GM21381 (cell line): ENCODE data around the gene MMP12.

ENCODE experiments used
- ATAC-seq: cut with Tn5 transposase; IDR thresholded peaks from one replicate; pipeline ENCODE4 v1.9.1; 2021; ENCODE audit warnings: mild to moderate bottlenecking, moderate library complexity; ENCODE audit not compliant: unreplicated experiment

The MMP12 gene

DNA sequence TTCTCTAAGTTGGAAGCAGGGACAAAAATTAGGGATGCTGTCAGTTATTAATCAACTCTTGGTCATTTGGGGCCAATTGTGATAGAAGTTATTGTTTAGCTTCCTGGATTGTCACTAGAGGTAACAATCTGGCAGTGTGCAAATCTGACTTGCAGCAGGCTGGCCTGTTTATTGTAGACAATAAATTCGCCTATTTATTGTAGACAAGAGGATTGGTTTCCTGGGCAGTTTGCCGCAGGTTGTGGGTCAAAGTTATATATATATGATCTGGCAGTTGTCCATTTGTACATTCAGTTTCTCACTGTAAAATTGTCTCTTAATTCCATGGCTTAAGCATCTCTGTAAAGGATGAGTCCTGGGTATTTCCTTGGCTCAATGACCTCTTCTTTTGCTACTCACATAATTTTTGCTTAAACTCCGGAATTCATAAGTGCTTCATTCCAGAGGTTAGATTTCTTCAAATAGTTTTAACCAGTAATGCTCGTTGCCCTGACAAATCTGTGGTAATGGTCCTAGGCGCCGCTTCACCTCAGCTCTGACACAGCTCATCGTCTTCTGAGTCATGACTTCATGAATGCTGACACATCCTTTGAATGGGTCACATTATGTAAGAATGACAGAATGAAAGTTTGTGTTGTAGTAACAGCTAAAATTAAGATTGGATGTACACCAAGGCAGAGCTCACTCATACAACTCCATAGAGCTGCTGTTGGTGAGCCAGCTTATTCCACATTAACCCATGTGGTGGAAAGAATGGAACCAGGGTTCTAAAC lies 23.6 kb downstream of the MMP12 start:
- no peak for ATAC-seq

DNA sequence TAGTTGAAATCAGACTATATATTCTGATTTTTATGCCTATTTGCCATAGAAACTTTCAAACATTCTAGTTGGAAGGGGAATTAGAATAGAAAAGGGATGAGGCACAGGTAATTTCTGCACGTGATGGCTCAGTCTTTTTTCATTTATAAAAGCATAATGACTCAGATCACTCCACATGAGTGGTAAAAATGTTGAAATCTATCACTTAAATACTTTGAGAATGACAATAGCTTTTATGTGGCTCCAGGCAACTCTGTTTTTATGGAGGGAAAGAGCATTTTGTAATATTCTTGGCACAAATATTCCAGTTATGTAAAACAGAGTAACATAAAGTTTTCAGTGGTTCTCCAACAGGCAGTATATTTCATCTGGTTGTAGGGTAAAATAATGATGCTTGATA lies 25.5 kb downstream of the MMP12 start:
- no peak for ATAC-seq

DNA sequence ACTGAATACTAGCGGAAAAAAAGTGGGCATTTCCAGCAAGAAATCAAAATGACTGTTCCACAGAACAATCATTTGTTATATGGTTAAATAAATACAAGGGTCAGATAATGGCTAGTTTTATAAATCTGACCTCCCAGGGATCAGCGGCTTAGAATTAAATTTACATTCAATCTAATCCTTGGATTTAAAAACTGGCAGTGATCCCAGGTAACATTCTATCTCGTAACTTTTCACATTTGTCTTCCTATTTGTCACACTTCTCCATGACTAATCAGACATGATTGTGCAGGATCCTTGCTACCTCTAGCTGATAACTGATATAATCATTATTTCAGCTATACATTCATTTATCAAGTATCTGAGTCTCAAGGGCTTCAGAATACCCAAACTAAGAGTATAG lies 28.5 kb downstream of the MMP12 start:
- ATAC-seq = no peak

DNA sequence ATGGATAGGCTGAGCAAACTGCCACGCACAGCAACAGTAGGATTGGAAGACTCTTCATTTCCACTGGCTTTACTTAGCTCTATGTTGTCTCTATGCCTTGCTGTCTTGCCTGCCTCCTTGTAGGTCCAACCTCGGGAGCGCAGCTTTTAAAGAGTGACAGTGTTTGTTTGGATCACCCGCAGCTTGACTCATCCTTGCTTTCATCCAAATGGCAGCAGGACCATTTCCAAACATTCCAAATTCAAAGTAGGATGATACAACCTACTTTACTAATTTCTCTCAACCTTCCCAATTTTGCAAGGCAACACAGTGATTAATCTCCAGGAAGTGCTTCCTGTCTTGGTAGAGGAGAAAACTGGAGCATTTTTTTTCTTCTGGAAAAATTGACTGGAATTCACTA lies 31.3 kb downstream of the MMP12 start, which contains the start of gene MMP3:
Gene MMP3, minus strand, starts transcription at position 121 of the 400 bp plus-strand sequence. Its CDS starts 63 bp downstream, at position 58.
- ATAC-seq = no peak

DNA sequence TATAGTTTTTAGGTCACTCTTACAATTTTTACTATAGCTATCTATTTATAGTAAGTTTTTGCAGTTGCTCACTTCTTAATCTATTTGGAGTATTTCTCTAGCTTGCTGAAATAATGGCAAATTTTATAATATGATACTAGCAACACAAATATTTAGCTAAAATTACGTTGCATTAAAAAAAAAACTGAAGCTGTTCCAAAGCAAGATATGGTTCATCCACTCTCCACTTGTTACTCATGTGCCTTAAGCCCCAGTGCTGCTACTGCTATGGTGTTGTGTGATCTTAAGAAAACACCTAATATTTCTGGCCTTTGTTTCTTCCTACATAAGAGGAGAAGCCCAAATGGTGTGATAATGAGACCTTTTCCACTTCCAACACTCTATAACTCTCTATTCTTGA lies 31.9 kb downstream of the MMP12 start:
- no peak for ATAC-seq

DNA sequence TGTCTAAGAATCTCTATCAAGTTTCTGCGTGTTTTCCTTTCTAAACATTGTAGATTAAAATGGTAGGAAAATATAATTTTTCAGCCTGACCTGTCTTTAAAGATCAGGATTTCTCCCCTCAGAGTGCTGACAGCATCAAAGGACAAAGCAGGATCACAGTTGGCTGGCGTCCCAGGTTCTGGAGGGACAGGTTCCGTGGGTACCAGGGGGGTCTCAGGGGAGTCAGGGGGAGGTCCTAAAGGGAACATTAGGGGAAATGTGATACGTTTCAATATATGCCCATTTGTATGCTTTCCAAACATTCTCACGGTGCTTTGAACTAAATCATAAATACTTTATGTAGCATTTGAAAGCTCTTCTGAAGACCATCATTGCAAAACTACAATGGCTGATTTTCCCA lies 34.8 kb downstream of the MMP12 start:
- ATAC-seq = no peak

DNA sequence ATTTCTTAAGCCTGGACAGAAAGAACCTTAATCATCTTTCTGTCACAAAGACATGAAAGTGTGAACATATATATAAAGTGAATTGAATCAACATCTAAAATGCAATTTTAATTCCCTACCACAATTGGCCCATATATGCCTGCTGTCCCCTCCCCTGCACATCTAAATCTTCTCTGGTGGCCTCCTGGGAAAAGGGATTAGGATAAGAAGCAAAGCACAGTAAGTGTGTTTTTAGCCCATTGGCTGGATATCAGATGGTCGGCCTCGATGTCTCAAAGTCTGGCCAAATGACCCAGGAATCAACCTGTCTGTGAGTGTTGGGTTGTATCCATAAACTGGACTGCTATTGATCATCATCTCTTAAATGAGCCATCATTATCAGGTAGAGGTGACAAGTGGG lies 37.1 kb downstream of the MMP12 start:
- no peak for ATAC-seq

DNA sequence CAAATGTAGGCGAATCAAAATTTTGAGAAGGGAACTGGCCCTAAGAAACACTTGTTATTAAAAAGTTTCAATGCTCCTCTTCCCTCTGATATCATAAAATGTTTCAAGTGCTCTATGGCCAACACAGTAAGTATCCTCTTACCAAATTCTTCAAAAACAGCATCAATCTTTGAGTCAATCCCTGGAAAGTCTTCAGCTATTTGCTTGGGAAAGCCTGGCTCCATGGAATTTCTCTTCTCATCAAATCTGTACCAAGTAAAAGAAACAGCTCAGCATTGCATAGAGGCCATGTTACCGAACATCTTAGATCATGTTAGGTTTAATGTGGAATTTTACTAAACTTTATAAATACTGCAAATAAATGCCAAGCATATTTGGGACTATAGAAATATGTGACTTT lies 37.6 kb downstream of the MMP12 start:
- ATAC-seq = no peak

DNA sequence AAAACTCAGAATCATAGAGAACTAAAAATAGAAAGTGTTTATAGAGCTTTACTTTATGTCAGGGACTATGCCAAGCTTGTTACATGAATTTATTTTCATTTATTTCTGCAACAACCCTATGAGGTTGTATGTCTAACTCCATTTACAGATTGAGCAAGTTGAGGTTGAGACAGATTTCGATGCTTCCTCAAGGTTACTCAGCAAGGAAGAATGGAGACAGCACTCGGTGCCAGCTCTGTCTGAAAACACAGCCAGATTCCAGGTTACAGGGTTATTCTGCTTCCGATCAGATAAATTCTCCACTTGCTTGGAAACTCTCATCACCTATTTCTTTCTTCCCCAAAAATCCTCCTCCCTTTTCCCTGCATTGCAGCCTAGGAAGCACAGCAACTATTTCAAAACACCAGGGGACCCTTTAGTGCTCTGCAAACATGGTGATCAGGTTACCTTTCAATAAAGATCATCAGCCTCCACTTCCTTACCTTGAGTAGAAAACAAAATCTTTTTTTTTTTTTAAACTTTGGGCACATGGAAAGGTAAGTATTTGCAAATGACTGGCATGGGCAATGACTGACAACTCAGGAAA lies 38.4 kb downstream of the MMP12 start:
- no peak for ATAC-seq

DNA sequence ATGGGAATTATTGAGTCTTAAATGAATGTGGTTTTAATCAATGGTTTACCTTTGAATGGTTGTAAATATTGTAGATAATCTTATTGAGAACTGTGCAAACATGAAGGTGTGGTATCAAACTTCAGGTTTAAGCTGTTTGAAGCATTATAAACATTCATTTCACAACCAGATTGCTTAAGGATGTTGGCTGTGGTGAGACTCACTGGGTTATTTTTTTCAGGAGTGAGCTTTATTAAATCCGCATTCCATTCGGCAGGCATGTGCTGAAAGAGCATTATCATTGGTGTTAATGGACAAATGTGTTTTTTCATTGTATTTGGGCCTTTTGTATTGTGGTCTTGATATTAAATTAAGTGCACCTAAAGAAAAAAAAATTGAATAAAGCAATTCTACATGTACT lies 41.1 kb downstream of the MMP12 start:
- no peak for ATAC-seq

DNA sequence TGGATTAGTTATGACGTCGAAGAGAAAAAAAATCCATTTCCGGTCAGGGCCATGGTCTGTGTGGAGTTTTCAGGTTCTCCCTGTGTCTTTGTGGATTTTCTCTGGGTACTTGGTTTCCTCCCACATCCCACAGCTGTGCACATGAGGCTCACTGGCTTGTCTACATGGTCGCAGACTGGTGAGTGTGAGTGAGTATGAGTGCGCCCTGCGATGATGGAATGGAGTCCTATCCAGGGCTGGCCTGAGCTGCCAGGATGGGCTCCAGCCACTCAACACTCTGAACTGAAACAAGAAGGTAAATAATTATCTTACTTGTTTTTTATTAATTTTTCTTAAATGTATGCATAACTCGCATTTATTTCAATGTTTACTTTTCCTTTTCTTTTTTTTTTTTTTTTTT lies 42.2 kb downstream of the MMP12 start:
- ATAC-seq = no peak

DNA sequence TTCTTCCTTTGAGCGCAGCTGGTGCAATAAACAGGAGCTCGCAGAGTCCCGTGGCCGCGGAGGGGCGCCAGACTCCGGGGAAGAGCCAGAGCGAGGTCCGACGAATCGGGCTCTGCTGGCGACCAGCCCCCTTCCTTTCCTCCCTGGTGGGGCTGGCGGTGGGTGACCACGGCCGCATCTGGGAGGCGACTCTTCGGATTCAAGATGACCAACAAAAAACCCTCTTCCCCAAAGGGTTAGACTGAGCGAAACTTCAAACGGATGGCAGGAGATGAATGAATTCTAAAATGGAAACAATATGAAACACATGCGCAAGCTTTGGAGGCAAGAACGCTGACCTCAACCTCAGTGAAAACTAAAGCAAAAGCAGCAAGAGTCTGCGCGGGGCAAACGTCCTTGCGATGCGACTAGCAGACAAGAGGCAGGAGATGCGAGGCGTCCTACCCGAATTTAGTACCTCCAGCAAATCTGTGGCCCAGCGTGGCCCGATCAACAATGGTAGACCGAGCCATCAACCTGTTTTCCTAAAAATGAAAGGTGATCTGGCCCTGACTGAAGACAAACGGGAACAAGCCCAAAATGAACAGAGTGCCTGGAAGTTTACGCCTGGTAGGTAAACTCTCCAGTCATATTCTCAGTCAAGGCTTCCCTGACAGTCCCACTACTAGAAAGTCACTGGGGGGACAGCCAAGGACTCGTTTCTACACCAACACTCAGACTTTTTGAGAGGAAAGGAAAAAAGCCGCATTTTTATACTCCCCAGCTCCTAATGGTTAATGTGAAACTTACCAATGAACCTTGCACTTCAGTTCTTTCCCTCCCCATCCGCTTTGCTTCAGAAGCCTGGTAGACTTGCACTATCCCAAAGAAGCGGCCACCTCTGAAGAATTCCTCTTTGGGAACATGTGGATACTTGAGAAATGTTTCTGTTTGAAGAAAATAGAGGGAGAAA lies 43.0 kb downstream of the MMP12 start:
- ATAC-seq = no peak

DNA sequence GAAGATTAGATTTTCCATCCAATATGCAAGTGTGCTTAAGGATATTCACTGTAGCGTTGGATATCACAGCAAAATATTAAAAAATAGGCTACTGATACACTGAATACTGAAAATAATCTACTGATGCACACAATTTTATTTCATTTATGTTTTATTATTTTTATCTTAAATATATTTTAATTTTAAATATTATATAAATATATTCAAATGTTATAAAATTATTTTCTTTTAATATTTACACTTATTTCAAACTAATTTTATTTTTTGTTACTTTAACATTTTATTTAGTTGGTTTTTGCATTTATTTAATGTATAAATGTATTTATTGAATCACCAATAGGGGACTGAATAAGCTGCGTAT lies 43.7 kb downstream of the MMP12 start:
- ATAC-seq = no peak

DNA sequence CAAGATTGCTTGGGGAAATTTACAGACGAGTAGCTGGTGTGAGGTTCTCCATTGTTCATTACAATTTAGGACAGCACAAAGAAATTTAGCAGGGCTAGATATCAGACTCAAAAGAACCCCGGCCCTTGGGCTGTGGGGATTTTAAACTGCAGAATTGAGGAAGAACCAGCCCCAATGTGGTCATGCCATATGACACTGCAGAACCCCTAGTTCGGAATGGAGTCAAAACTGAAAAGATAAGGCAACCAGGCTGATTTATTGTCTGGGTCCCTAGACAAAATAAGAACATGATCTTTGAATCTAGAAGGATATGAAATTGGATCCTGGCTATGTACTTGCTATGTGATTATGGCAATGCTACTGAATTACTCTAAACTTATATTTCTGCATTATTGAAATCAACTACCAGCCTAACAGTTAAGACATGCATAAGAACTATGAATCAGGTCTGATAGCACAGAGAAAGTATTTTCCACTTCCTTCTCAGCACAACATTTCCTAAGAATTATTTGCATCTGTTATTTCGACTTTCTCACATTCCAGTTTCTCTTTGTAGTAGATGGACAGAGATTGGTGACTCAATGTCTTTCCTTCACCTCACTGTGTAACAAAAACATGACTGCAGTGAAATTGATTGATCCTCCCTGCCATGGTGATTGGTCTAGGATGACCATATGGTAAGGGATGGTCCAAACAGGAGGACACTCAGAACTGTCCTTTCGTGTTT lies 44.6 kb downstream of the MMP12 start:
- ATAC-seq = no peak

DNA sequence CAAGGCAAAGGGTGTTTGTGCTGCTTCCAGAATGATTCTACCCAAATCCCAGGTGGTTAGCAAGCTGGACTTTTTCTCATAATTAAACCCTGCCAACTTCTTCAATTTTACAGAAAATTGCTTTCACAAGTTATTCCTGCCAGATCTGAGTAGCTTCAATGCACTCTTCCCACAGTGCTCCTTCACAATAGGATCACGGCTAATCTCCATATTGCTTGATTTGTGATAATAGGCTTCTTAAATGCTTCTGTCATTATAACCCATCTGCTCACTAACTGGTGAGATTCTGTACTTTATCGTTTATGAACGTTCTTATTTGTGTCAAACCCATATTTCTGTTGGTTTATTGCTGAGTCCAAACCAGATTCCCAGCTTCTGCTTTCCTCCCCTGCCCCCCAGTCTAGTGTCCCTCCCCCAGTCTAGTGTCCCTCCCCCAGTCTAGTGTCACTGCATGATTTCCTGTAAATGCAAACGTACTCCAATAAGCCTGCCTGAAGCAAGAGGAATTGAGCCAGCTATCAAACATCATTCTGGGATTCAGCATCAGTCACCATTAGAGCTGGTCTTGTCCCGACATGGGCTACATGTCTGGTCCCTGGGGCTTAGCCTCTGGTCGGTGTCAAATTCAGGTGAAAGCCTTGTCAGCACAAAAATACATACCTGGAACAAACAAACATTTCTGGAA lies 45.3 kb downstream of the MMP12 start:
- no peak for ATAC-seq

DNA sequence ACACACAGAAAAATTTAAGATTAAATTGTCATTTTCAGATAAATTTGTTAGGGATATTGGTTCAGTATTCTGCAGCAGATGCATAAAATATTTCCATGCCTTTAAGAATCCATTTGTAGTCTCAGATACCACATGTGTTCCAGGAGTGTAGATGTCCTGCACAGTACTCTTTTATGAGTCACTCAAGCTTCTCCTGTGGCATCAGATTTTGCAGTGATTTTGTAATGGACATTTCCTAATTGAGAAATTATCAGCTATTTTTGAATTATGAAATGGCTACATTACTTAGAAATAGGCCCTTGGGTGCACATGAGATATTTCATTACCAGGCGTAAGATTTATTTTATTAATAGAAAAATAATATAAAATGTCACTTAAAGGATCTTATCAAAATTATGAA lies 50.2 kb downstream of the MMP12 start:
- ATAC-seq = no peak

DNA sequence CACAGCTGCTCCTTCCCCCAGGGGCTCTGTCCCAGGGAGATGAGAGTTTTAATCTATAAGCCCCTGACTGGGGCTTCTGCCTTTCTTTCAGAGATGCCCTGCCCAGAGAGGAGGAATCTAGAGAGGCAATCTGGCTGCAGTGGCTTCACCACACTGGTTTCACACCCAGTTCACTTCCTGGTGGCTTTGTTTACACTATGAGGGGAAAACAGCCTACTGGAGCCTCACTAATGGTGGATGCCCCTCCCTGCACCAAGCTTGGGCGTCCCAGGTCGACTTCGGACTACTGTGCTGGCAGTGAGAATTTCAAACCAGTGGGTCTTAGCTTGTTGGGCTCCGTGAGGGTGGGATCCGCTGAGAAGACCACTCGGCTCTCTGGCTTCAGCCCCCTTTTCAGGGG lies 55.3 kb downstream of the MMP12 start:
- ATAC-seq = no peak

DNA sequence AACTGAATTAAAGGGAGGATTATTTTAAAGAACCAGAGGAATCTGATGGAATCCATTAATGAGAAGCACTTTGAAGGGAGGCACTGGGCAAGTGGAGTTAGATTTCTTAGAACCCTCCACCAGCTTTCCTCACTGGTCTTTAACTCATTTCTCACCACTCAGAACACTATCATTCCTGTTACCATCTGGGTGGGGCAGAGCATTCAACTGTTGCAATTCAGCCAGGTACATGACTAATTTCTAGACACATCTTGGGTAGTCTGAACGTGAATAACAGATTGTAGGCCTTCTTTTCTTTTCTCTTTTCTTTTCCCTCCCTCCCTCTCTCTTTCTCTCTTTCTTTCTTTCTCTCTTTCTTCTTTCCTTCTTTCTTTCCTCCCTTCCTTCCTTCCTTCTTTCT lies 61.3 kb downstream of the MMP12 start:
- no peak for ATAC-seq
